A549 (cell line): ENCODE measurements around the gene UFD1. TPM values are rescaled to one million over a fixed set of nuclear protein-coding genes. Genes with fewer than 3 reads are reported as not detected.

Experiments
- ATAC-seq, 2 experiments: fragments of 200-7000 bp in 1 of 2; fragments of >200 bp in 1 of 2; cut with Nextera tagmentation in 1 of 2; cut with Tn5 transposase in 1 of 2; 3 replicates each; pipeline versions ENCODE4 v1.8.0 to v1.9.1; 2018 to 2020; ENCODE audit warnings: mild to moderate bottlenecking in 1 of 2, moderate library complexity in 1 of 2
- CTCF ChIA-PET: fragments of 300-600 bp; sonication (Branson Sonifier 250); formaldehyde crosslinking; extraction: SDS; loops from one replicate; lab custom pipeline; 2021; ENCODE audit warnings: antibody characterized with exemption, inconsistent platforms; lab: Yijun Ruan, JAX
- POLR2A ChIA-PET: fragments of 350-600 bp; formaldehyde crosslinking; extraction: SDS; loops from one replicate; lab custom pipeline; 2021; ENCODE audit warnings: antibody characterized with exemption, inconsistent platforms; lab: Yijun Ruan, JAX
- DNase-seq, 2 experiments: peaks; one replicate each; pipeline versions ENCODE4 v3.0.0 to v3.0.0-alpha.2; 2011 to 2016; ENCODE audit warnings: low read depth in 1 of 2, low spot score in 1 of 2
- FAIRE-seq: peaks from 2 replicates; lab custom pipeline; 2011; peaks lifted over from hg19 to GRCh38; lab: Jason Lieb, UNC
- H3K27ac ChIP-seq, 2 experiments: fragments of >200 bp; sonication (Bioruptor Twin); formaldehyde crosslinking; 3 replicates each; pipeline ENCODE4 v1.5.1; 2016 to 2017
- H3K4me1 ChIP-seq: fragments of >200 bp; sonication (Bioruptor Twin); formaldehyde crosslinking; 3 replicates; pipeline ENCODE4 v1.6.1; 2016
- H3K4me2 ChIP-seq: fragments of >200 bp; sonication (Bioruptor Twin); formaldehyde crosslinking; 3 replicates; pipeline ENCODE4 v1.6.1; 2016
- H3K4me3 ChIP-seq: fragments of >200 bp; sonication (Bioruptor Twin); formaldehyde crosslinking; 3 replicates; pipeline ENCODE4 v1.5.1; 2016
- H3K9me3 ChIP-seq: fragments of >200 bp; sonication (Bioruptor Twin); formaldehyde crosslinking; 3 replicates; pipeline ENCODE4 v1.6.1; 2016
- CHD2 ChIP-seq: fragments of 150-350 bp; IDR thresholded peaks from 2 replicates; pipeline ENCODE4 v1.6.1; 2014; ENCODE audit warnings: low read length; ENCODE audit not compliant: partially characterized antibody
- CHD4 ChIP-seq: fragments of 200-600 bp; sonication (generic); IDR thresholded peaks from 2 replicates; pipeline ENCODE4 v1.6.1; 2016; ENCODE audit warnings: antibody characterized with exemption, mild to moderate bottlenecking, borderline replicate concordance
- EP300 ChIP-seq, 2 experiments: fragments of >200 bp; sonication (Bioruptor Twin); formaldehyde crosslinking; IDR thresholded peaks; 2 replicates in 1 of 2; 3 replicates in 1 of 2; pipeline ENCODE4 v1.6.1; 2016 to 2017
- HDAC2 ChIP-seq: fragments of 200-600 bp; sonication (generic); IDR thresholded peaks from 2 replicates; pipeline ENCODE4 v1.6.1; 2016
- HEYL ChIP-seq: fragments of 250-450 bp; sonication (Bioruptor Pico); IDR thresholded peaks from 2 replicates; pipeline ENCODE4 v1.8.0; 2021; ENCODE audit warnings: mild to moderate bottlenecking, moderate library complexity
- HOXB13 ChIP-seq: fragments of 250-450 bp; sonication (Bioruptor Pico); IDR thresholded peaks from 2 replicates; pipeline ENCODE4 v1.5.0; 2020; ENCODE audit warnings: low read depth, mild to moderate bottlenecking, moderate library complexity
- HOXB5 ChIP-seq: fragments of 250-450 bp; sonication (Bioruptor Pico); IDR thresholded peaks from 2 replicates; pipeline ENCODE4 v1.5.0; 2020; ENCODE audit warnings: mild to moderate bottlenecking, moderate library complexity
- KDM1A ChIP-seq: fragments of 200-600 bp; sonication (generic); IDR thresholded peaks from 2 replicates; pipeline ENCODE4 v1.6.1; 2016; ENCODE audit warnings: low read depth, mild to moderate bottlenecking
- MYC ChIP-seq: IDR thresholded peaks from 2 replicates; pipeline ENCODE4 v1.6.1; 2012; ENCODE audit warnings: mild to moderate bottlenecking, inconsistent platforms, low read length, improper control_type of control experiment, borderline replicate concordance
- NPAS2 ChIP-seq: fragments of 250-450 bp; sonication (Bioruptor Pico); IDR thresholded peaks from 2 replicates; pipeline ENCODE4 v1.8.0; 2022; ENCODE audit warnings: mild to moderate bottlenecking, moderate library complexity, borderline replicate concordance
- POLR2A ChIP-seq: IDR thresholded peaks from 2 replicates; pipeline ENCODE4 v1.6.1; 2012; ENCODE audit warnings: mild to moderate bottlenecking, low read length
- RARB ChIP-seq: fragments of 250-450 bp; sonication (Bioruptor Pico); IDR thresholded peaks from 2 replicates; pipeline ENCODE4 v1.8.0; 2021; ENCODE audit warnings: mild to moderate bottlenecking, moderate library complexity
- RCOR1 ChIP-seq: fragments of 150-350 bp; IDR thresholded peaks from 2 replicates; pipeline ENCODE4 v1.6.1; 2014; ENCODE audit warnings: antibody characterized with exemption, low read length, low read depth
- RFX5 ChIP-seq: fragments of 450-650 bp; IDR thresholded peaks from 2 replicates; pipeline ENCODE4 v1.7.1; 2014; ENCODE audit warnings: antibody characterized with exemption, mild to moderate bottlenecking, moderate library complexity
- SMC3 ChIP-seq: fragments of >200 bp; sonication (Bioruptor Twin); formaldehyde crosslinking; IDR thresholded peaks from 3 replicates; pipeline ENCODE4 v1.6.1; 2018; ENCODE audit warnings: inconsistent platforms
- WGBS: methylation state at CpG from one replicate; pipeline ENCODE4 v1.1.6; 2017; ENCODE audit errors: missing lambda C conversion rate; 5-methylcytosine and 5-hydroxymethylcytosine counted together
- polyA plus RNA-seq, 4 experiments: library from polyadenylated mRNA; depleted of rRNA in 3 of 4; stranded (reverse); fragments of >200 nt; fragmentation: RNase III in 1 of 4; extraction: RNeasy Plus Mini Kit Qiagen cat#74134 plus additional on column Dnase treatment in 1 of 4; gene quantifications; 2 replicates in 3 of 4; 3 replicates in 1 of 4; pipeline ENCODE4 v1.2.3, GENCODE V29; 2011 to 2017
- TF ChIP-seq, protein P1 (sequence below): fragments of 450-650 bp; IDR thresholded peaks from 2 replicates; pipeline ENCODE4 v1.6.1; 2014; ENCODE audit warnings: antibody characterized with exemption
- TF ChIP-seq, protein P2 (sequence below): fragments of 250-450 bp; sonication (Bioruptor Pico); IDR thresholded peaks from 2 replicates; pipeline ENCODE4 v1.5.0; 2021; ENCODE audit warnings: mild to moderate bottlenecking, moderate library complexity, borderline replicate concordance
- TF ChIP-seq, protein P3 (sequence below): fragments of >200 bp; sonication (Bioruptor Twin); formaldehyde crosslinking; IDR thresholded peaks from 3 replicates; pipeline ENCODE4 v1.5.1; 2016
- TF ChIP-seq, protein P4 (sequence below): fragments of 250-450 bp; sonication (Bioruptor Pico); IDR thresholded peaks from 2 replicates; pipeline ENCODE4 v1.5.0; 2020; ENCODE audit warnings: low read depth, mild to moderate bottlenecking, moderate library complexity
- TF ChIP-seq, protein P5 (sequence below): IDR thresholded peaks from 2 replicates; pipeline ENCODE4 v1.6.1; 2012; ENCODE audit warnings: low read depth, borderline replicate concordance

The UFD1 gene
- polyA plus RNA-seq, 2 of the 4 experiments (the other 2 are of a cell fraction), result 95.4 to 96.1 TPM

DNA sequence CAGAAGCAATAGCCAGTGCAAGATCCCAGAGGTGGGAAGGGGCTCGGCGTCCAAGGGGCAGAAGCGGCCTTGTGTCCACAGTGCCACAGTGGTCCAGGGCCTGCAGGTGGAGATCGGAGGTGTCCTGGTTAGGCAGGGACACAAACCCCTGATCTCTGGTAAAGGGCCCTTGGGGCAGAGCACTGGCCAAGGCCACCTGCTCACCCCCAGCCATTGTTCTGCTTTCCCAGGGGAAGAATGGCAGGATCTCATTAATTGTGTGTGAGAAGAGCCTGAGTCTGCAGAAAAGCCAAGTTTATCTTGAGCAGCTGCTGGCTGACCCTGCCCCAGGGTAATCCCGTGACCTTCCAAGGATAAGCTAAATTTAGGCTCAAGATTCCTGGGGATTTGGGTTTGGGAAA lies 48.3 kb upstream of the UFD1 start:
- DNase-seq, result no peak
- H3K4me3 ChIP-seq, result no peak overlapping the region
- ATAC-seq, result no peak
- H3K4me1 ChIP-seq, result no peaks in the 10 kb centered on the region
- no peak for FAIRE-seq
- H3K4me2 ChIP-seq, result no peak overlapping the region
- WGBS, result 93% methylated on average over 5 of the region's 5 CpGs
- ChIA-PET POLR2A (no interaction called here), CTCF (no interaction called here)
- TF ChIP-seq CHD2 (no peak), HOXB13 (no peak), RFX5 (no peak), NPAS2 (CRISPR knock-in tag) (no peak), SMC3 (no peak), POLR2A (no peak), RARB (CRISPR knock-in tag) (no peak)
- TF ChIP-seq, protein P1, sequence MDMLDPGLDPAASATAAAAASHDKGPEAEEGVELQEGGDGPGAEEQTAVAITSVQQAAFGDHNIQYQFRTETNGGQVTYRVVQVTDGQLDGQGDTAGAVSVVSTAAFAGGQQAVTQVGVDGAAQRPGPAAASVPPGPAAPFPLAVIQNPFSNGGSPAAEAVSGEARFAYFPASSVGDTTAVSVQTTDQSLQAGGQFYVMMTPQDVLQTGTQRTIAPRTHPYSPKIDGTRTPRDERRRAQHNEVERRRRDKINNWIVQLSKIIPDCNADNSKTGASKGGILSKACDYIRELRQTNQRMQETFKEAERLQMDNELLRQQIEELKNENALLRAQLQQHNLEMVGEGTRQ, result no peak
- TF ChIP-seq, protein P2, sequence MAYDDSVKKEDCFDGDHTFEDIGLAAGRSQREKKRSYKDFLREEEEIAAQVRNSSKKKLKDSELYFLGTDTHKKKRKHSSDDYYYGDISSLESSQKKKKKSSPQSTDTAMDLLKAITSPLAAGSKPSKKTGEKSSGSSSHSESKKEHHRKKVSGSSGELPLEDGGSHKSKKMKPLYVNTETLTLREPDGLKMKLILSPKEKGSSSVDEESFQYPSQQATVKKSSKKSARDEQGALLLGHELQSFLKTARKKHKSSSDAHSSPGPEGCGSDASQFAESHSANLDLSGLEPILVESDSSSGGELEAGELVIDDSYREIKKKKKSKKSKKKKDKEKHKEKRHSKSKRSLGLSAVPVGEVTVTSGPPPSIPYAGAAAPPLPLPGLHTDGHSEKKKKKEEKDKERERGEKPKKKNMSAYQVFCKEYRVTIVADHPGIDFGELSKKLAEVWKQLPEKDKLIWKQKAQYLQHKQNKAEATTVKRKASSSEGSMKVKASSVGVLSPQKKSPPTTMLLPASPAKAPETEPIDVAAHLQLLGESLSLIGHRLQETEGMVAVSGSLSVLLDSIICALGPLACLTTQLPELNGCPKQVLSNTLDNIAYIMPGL (CRISPR knock-in tag), result no peak
- TF ChIP-seq, protein P3, sequence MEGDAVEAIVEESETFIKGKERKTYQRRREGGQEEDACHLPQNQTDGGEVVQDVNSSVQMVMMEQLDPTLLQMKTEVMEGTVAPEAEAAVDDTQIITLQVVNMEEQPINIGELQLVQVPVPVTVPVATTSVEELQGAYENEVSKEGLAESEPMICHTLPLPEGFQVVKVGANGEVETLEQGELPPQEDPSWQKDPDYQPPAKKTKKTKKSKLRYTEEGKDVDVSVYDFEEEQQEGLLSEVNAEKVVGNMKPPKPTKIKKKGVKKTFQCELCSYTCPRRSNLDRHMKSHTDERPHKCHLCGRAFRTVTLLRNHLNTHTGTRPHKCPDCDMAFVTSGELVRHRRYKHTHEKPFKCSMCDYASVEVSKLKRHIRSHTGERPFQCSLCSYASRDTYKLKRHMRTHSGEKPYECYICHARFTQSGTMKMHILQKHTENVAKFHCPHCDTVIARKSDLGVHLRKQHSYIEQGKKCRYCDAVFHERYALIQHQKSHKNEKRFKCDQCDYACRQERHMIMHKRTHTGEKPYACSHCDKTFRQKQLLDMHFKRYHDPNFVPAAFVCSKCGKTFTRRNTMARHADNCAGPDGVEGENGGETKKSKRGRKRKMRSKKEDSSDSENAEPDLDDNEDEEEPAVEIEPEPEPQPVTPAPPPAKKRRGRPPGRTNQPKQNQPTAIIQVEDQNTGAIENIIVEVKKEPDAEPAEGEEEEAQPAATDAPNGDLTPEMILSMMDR, result no peak
- TF ChIP-seq, protein P4, sequence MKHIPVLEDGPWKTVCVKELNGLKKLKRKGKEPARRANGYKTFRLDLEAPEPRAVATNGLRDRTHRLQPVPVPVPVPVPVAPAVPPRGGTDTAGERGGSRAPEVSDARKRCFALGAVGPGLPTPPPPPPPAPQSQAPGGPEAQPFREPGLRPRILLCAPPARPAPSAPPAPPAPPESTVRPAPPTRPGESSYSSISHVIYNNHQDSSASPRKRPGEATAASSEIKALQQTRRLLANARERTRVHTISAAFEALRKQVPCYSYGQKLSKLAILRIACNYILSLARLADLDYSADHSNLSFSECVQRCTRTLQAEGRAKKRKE (CRISPR knock-in tag), result no peak
- no peaks in the 10 kb centered on the region for H3K9me3 ChIP-seq
- no peak overlapping the region for H3K27ac ChIP-seq

DNA sequence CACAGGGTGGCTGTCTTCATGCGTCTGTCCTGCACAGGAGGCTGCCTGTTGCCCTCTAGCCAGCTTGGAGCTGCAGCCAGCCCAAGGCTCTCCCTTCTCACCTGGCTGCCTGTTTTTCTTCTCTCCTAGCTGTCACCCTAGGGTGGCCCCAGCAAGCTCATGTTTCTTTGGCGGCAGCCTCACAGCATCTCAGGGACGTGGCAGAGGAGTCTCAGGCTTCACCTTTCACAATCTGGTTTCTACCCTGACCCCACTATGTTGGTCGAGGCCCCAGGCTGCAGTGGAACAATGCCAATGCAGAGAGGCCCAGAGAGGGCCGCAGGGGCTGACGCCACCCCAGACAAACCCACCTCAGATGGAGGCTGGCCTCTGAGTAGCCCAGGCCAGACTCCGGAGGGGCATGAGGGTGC lies 47.7 kb upstream of the UFD1 start:
- Histone ChIP-seq H3K4me1 (no peaks in the 10 kb centered on the region), H3K27ac (no peak overlapping the region), H3K4me3 (no peak overlapping the region), H3K4me2 (no peak overlapping the region), H3K9me3 (no peaks in the 10 kb centered on the region)
- ChIA-PET POLR2A (no interaction called here), CTCF (interaction anchor here (0.8 to 1.3 kb wide), 2 partner anchors 90 to 103 kb away, joined by 3 read pairs; no protein-coding TSS in a partner anchor)
- no peak for ATAC-seq
- DNase-seq, result no peak
- TF ChIP-seq HEYL (CRISPR knock-in tag) (no peak), KDM1A (no peak), HOXB5 (CRISPR knock-in tag) (no peak), HDAC2 (no peak), CHD4 (no peak), RCOR1 (no peak), MYC (no peak), EP300 (IDR thresholded peaks at IDR 0.05) (no peak)
- TF ChIP-seq, protein P5, sequence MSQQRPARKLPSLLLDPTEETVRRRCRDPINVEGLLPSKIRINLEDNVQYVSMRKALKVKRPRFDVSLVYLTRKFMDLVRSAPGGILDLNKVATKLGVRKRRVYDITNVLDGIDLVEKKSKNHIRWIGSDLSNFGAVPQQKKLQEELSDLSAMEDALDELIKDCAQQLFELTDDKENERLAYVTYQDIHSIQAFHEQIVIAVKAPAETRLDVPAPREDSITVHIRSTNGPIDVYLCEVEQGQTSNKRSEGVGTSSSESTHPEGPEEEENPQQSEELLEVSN, result no peak
- WGBS, result 41% methylated on average over 4 of the region's 7 CpGs
- FAIRE-seq, result no peak
